SKM-1 (cell line): ENCODE measurements around the gene STK32A.
A peak's percentile ranks its signal among the peaks of the same experiment; 100 is the strongest.

Experiments
- DNase-seq: peaks from one replicate; lab custom pipeline; 2025; ENCODE audit not compliant: unreplicated experiment; lab: John Stamatoyannopoulos, UW

STK32A gene

GRCh38 chr5:147413266-147413665 lies 178.4 kb downstream of the STK32A start:
- DNase-seq = no peak

- no peak for DNase-seq
These were observed 180.8 kb downstream of the STK32A start for GRCh38 chr5:147415651-147416050.

- no peak for DNase-seq
These were observed 182.4 kb downstream of the STK32A start for GRCh38 chr5:147417135-147417813.

- no peak for DNase-seq
These were observed 183.8 kb downstream of the STK32A start for GRCh38 chr5:147418613-147419012.

- DNase-seq = no peak
These were observed 192.0 kb downstream of the STK32A start for GRCh38 chr5:147426640-147427327.

- no peak for DNase-seq
These were observed 192.9 kb downstream of the STK32A start for GRCh38 chr5:147427521-147428401.

GRCh38 chr5:147430628-147431027 lies 195.8 kb downstream of the STK32A start:
- DNase-seq = no peak

GRCh38 chr5:147431586-147431985 lies 196.8 kb downstream of the STK32A start:
- peak; percentile 17 for DNase-seq

- no peak for DNase-seq
These were observed 197.5 kb downstream of the STK32A start for GRCh38 chr5:147432323-147432722.

- DNase-seq = no peak
These were observed 199.2 kb downstream of the STK32A start for GRCh38 chr5:147434049-147434448.

GRCh38 chr5:147436596-147436995 lies 201.8 kb downstream of the STK32A start:
- DNase-seq = no peak

GRCh38 chr5:147437161-147437596 lies 202.4 kb downstream of the STK32A start:
- peak; percentile 88 for DNase-seq
